Loucy (cell line): ENCODE results near the gene ZNF23.
A peak's percentile ranks its signal among the peaks of the same experiment; 100 is the strongest.
"Not testable (repeated sequence)": the region's sequence is repeated elsewhere in the genome, so short reads cannot be mapped to it uniquely, and the experiment has no call there.

Experiments
- H2AFZ ChIP-seq: fragments of 200-600 bp; sonication (generic); 2 replicates; pipeline ENCODE4 v1.6.0; 2016; ENCODE audit warnings: antibody characterized with exemption, mild to moderate bottlenecking, low read length, moderate library complexity
- H3F3A ChIP-seq: fragments of 200-600 bp; 2 replicates; pipeline ENCODE4 v1.6.0; 2016; ENCODE audit warnings: antibody characterized with exemption, low read depth, mild to moderate bottlenecking
- H3K27me3 ChIP-seq: fragments of 200-600 bp; sonication (generic); 2 replicates; pipeline ENCODE4 v1.6.1; 2014; ENCODE audit warnings: low read length, mild to moderate bottlenecking; ENCODE audit not compliant: insufficient read depth, poor library complexity, severe bottlenecking
- H3K36me3 ChIP-seq: fragments of 200-600 bp; sonication (generic); 2 replicates; pipeline ENCODE4 v1.6.1; 2016; ENCODE audit warnings: low read length; ENCODE audit not compliant: insufficient read depth
- H3K4me1 ChIP-seq: fragments of 200-600 bp; sonication (generic); 2 replicates; pipeline ENCODE4 v1.5.1; 2014; ENCODE audit warnings: low read length, mild to moderate bottlenecking; ENCODE audit not compliant: insufficient read depth, poor library complexity, severe bottlenecking
- H3K4me2 ChIP-seq: fragments of 200-600 bp; sonication (generic); 2 replicates; pipeline ENCODE4 v1.6.0; 2014; ENCODE audit warnings: antibody characterized with exemption, low read length, low read depth, mild to moderate bottlenecking; ENCODE audit not compliant: poor library complexity, severe bottlenecking
- H3K4me3 ChIP-seq: fragments of 200-600 bp; sonication (generic); 2 replicates; pipeline ENCODE4 v1.5.1; 2014; ENCODE audit warnings: low read length, mild to moderate bottlenecking, mixed read lengths; ENCODE audit not compliant: poor library complexity, severe bottlenecking
- H3K79me2 ChIP-seq: fragments of 200-600 bp; sonication (generic); 2 replicates; pipeline ENCODE4 v1.6.1; 2014; ENCODE audit warnings: low read length; ENCODE audit not compliant: insufficient read depth
- H3K9ac ChIP-seq: fragments of 200-600 bp; sonication (generic); 2 replicates; pipeline ENCODE4 v1.6.0; 2014; ENCODE audit warnings: mild to moderate bottlenecking, low read depth, low read length, moderate library complexity; ENCODE audit not compliant: poor library complexity, severe bottlenecking
- H3K9me2 ChIP-seq: fragments of 200-600 bp; sonication (generic); replicated peaks from 2 replicates; pipeline ENCODE4 v1.6.1; 2016; ENCODE audit warnings: low read depth, low read length, mixed read lengths
- H3K9me3 ChIP-seq: fragments of 200-600 bp; sonication (generic); 2 replicates; pipeline ENCODE4 v1.6.1; 2014; ENCODE audit warnings: mild to moderate bottlenecking, antibody characterized with exemption, low read length, low read depth; ENCODE audit not compliant: insufficient read depth
- H4K20me1 ChIP-seq: fragments of 200-600 bp; sonication (generic); 2 replicates; pipeline ENCODE4 v1.6.0; 2014; ENCODE audit warnings: antibody characterized with exemption, low read length, mild to moderate bottlenecking; ENCODE audit not compliant: insufficient read depth, poor library complexity, severe bottlenecking
- CTCF ChIP-seq: fragments of 200-600 bp; sonication (generic); conservative IDR thresholded peaks from 2 replicates; pipeline ENCODE4 v1.5.1; 2014; ENCODE audit warnings: mild to moderate bottlenecking, antibody characterized with exemption, low read length
- EZH2phosphoT487 ChIP-seq: fragments of 200-600 bp; IDR thresholded peaks from 2 replicates; pipeline ENCODE4 v1.6.1; 2018; ENCODE audit warnings: antibody characterized with exemption, mild to moderate bottlenecking, moderate library complexity, borderline replicate concordance

ZNF23 gene

GRCh38 chr16:71461686-71462648 is at the start of gene ZNF23:
ZNF23 (minus strand) TSS chr16:71462247; CDS start chr16:71456796, 5,451 bp downstream.
- Histone ChIP-seq H3K9ac (peak within 1 kb of the TSS; percentile 76), H3K4me2 (peak within 1 kb of the TSS; percentile 95), H3K27me3 (no peaks in the 10 kb centered on the region), H4K20me1 (no peaks in the 10 kb centered on the region), H3K9me3 (no peaks in the 10 kb centered on the region), H3F3A (no peaks in the 10 kb centered on the region), H3K79me2 (peaks cover 19% of the 10 kb centered on the region), H2AFZ (peak within 1 kb of the TSS; percentile 98), H3K4me3 (peak within 1 kb of the TSS; percentile 97), H3K4me1 (peaks cover 19% of the 10 kb centered on the region), H3K9me2 (no peaks in the 10 kb centered on the region), H3K36me3 (no peaks in the 10 kb centered on the region)
- TF ChIP-seq CTCF (no peak), EZH2phosphoT487 (no peak)

GRCh38 chr16:71507061-71507460 is 45.0 kb upstream of the ZNF23 start:
- no peaks in the 10 kb centered on the region for H3K9me2 ChIP-seq
- TF ChIP-seq EZH2phosphoT487 (no peak), CTCF (no peak)
- no peak overlapping the region for H3K4me3 ChIP-seq
- no peaks in the 10 kb centered on the region for H3K4me1 ChIP-seq
- no peak overlapping the region for H3K9ac ChIP-seq
- no peaks in the 10 kb centered on the region for H3K27me3 ChIP-seq
- H3K4me2 ChIP-seq: no peak overlapping the region
- H2AFZ ChIP-seq: no peak overlapping the region
- no peaks in the 10 kb centered on the region for H3F3A ChIP-seq
- no peaks in the 10 kb centered on the region for H3K79me2 ChIP-seq
- no peaks in the 10 kb centered on the region for H4K20me1 ChIP-seq
- H3K36me3 ChIP-seq: no peaks in the 10 kb centered on the region
- no peaks in the 10 kb centered on the region for H3K9me3 ChIP-seq

- H3K27me3 ChIP-seq: no peaks in the 10 kb centered on the region
- H3K4me2 ChIP-seq: no peak overlapping the region
- no peak overlapping the region for H3K4me3 ChIP-seq
Measured at GRCh38 chr16:71504901-71505300, 42.9 kb upstream of the ZNF23 start.

GRCh38 chr16:71504051-71504450 is 42.0 kb upstream of the ZNF23 start:
- H3K36me3 ChIP-seq, H3K9me2 ChIP-seq, H2AFZ ChIP-seq, H3K4me3 ChIP-seq, H3K9me3 ChIP-seq, H4K20me1 ChIP-seq, H3K27me3 ChIP-seq, H3K4me1 ChIP-seq, H3K79me2 ChIP-seq, H3K4me2 ChIP-seq, H3F3A ChIP-seq, H3K9ac ChIP-seq: not testable (repeated sequence)

More at GRCh38 chr16:71504901-71505300, 42.9 kb upstream of the ZNF23 start:
- Histone ChIP-seq H3K4me1 (no peaks in the 10 kb centered on the region), H3F3A (no peaks in the 10 kb centered on the region), H3K9ac (no peak overlapping the region), H2AFZ (no peak overlapping the region), H4K20me1 (no peaks in the 10 kb centered on the region), H3K9me3 (no peaks in the 10 kb centered on the region), H3K9me2 (no peaks in the 10 kb centered on the region), H3K36me3 (no peaks in the 10 kb centered on the region), H3K79me2 (no peaks in the 10 kb centered on the region)
- TF ChIP-seq CTCF (no peak), EZH2phosphoT487 (no peak)
